ENCODE measurements around the gene BNC2.

Gene BNC2

GRCh38 chr9:16705111-16705604 is 165.3 kb downstream of the BNC2 start:
- DNase-seq, result peak; percentile 80

- DNase-seq, result peak; percentile 58
These were observed 166.1 kb downstream of the BNC2 start for GRCh38 chr9:16704116-16705110.

- no peak for DNase-seq
These were observed 169.1 kb downstream of the BNC2 start for GRCh38 chr9:16701347-16701746.

- no peak for DNase-seq
These were observed 176.9 kb downstream of the BNC2 start for GRCh38 chr9:16693616-16694015.

- no peak for DNase-seq
These were observed 179.8 kb downstream of the BNC2 start for GRCh38 chr9:16690628-16691027.

- no peak for DNase-seq
These were observed 180.3 kb downstream of the BNC2 start for GRCh38 chr9:16690205-16690604.

- no peak for DNase-seq
These were observed 181.0 kb downstream of the BNC2 start for GRCh38 chr9:16689351-16689938.

GRCh38 chr9:16688814-16689213 is 181.7 kb downstream of the BNC2 start:
- DNase-seq, result no peak

GRCh38 chr9:16687678-16688369 is 182.6 kb downstream of the BNC2 start:
- no peak for DNase-seq

- DNase-seq, result no peak
These were observed 187.1 kb downstream of the BNC2 start for GRCh38 chr9:16683326-16683725.

GRCh38 chr9:16682273-16682672 is 188.2 kb downstream of the BNC2 start:
- DNase-seq, result no peak

GRCh38 chr9:16681652-16681987 is 188.8 kb downstream of the BNC2 start:
- no peak for DNase-seq

- no peak for DNase-seq
These were observed 189.4 kb downstream of the BNC2 start for GRCh38 chr9:16680975-16681651.

- DNase-seq, result no peak
These were observed 189.9 kb downstream of the BNC2 start for GRCh38 chr9:16680541-16680940.

GRCh38 chr9:16679327-16679821 is 191.1 kb downstream of the BNC2 start:
- peak; percentile 23 for DNase-seq

GRCh38 chr9:16676519-16676918 is 194.0 kb downstream of the BNC2 start:
- DNase-seq, result no peak

GRCh38 chr9:16675131-16675530 is 195.3 kb downstream of the BNC2 start:
- DNase-seq, result no peak

- DNase-seq, result no peak
These were observed 197.3 kb downstream of the BNC2 start for GRCh38 chr9:16673171-16673570.

GRCh38 chr9:16672501-16672900 is 198.0 kb downstream of the BNC2 start:
- no peak for DNase-seq

- DNase-seq, result no peak
These were observed 198.8 kb downstream of the BNC2 start for GRCh38 chr9:16671591-16672137.

- no peak for DNase-seq
These were observed 199.7 kb downstream of the BNC2 start for GRCh38 chr9:16670791-16671190.

GRCh38 chr9:16668734-16669295 is 201.7 kb downstream of the BNC2 start:
- DNase-seq, result no peak

Measured in retina (tissue), 1 donor.